NCI-H1417 (cell line): ENCODE data around the gene LRRFIP2.
A peak's percentile ranks its signal among the peaks of the same experiment; 100 is the strongest.
"Not testable (repeated sequence)": the region's sequence is repeated elsewhere in the genome, so short reads cannot be mapped to it uniquely, and the experiment has no call there.

ENCODE experiments used
- DNase-seq, 3 experiments: peaks; one replicate each; lab custom pipeline; 2025; lab: John Stamatoyannopoulos, UW

LRRFIP2 gene

DNA sequence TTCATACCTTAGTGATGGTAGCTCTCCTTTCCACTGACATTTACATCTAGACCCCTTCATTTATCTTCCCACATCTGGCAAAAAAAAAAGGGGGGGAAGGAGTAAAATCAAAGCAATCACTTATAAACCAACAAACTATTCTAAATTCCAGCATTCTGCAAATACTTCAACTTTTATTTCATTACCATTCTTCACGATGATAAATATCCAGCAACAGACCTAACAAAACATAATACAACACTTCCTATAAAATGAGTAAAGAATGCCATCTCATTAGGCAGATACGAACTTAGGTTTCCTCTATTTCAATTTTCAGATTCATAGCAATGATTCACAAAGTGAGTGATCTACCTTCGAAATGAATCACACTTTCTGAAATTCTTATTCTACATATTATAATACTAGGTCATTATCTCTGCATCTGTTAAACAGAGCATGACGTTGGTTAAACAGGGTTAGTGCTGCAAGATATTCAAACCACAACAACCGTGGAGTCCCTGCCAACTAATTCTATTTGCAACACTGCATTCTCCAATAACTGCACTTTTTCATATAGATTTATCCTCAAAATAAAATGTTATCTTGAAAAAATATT lies at the start of gene LRRFIP2:
Gene LRRFIP2 (minus strand): TSS at position 51 of the 595 bp plus-strand sequence. CDS start 25,599 bp downstream, outside the sequence.
- peak in 1 of 3 experiments; percentile 11 for DNase-seq

DNA sequence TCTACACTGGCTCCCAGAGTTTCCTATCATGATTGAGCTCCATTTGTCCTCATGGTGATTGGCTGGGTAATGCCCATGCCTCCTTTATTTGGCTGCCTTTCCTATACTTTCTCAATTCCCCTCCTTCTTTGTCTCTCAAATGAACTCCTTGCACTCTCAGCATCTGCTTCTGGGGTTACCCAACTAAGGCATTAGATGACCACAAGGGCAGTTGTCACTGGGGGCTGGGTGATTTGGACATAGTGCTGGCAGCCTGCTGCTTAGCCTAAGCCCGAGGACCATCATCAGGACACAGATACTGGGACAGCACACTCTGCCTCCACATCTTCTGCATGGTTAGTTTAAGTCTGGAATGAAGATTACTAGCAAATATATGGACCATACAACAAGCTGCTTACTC lies 49.2 kb upstream of the LRRFIP2 start:
- DNase-seq, result no peak

GRCh38 chr3:37223141-37223558 lies 48.8 kb upstream of the LRRFIP2 start:
- no peak for DNase-seq

- not testable (repeated sequence) for DNase-seq
Measured at GRCh38 chr3:37222542-37222941, 48.2 kb upstream of the LRRFIP2 start.

DNA sequence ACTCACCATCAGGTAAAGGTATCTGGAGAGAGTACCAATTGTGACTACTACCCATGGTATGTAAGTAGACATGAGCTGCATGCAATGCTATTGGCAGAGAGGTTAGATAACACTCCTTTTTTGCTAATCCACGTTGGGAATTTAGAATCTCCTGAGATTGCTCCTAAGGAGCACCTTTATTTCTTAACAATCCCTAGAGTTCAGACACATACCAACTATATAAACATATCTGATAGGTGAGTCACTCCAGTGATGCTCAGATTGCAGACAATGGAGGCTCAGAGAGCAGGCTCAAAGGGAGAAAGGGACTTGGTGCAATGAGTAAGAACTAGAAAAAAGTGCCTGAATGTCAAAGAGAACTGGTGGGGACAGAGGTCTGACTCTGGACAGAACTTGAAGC lies 47.0 kb upstream of the LRRFIP2 start:
- no peak for DNase-seq

GRCh38 chr3:37219266-37219665 lies 44.9 kb upstream of the LRRFIP2 start:
- DNase-seq, result peak in 1 of 3 experiments; percentile 75

- no peak for DNase-seq
Measured at GRCh38 chr3:37218206-37218605, 43.8 kb upstream of the LRRFIP2 start.

DNA sequence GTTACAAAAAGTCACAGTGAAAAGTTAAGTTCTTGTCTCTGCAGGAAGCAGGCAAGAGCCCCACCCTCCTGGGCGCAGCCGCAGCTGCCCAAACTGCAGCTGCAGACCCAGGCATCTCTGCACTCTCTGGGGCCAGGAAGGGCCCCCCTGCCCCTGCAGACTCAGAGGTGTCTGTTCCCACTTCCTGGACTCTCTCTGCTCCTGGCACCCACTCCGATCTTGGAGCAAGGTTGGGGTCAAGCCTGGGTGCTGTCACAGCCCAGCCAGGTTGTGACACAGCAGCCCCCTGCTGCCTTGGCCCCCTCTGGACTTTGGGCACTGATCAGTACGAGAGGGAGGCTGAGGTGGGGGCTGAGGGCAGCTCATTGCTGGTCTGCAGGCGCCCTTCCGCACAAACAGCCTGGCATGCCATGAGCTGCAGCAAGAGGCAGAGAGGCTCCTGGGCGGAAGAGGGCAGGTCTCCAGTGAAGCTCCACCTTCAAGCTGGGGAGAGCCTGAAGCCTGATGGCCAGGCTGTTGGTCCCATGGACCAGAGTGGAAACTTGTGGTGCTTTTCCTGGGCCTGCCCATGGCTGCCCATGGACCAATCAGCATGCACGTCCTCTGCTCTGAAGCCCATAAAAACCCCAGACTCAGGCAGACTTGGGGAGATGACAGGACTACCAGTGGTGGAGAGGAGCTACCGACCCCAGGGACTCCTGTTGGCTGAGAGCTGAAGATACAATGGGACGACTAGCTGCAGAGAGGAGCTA lies 42.9 kb upstream of the LRRFIP2 start:
- no peak for DNase-seq

GRCh38 chr3:37216597-37217097 lies 42.3 kb upstream of the LRRFIP2 start:
- DNase-seq, result no peak

DNA sequence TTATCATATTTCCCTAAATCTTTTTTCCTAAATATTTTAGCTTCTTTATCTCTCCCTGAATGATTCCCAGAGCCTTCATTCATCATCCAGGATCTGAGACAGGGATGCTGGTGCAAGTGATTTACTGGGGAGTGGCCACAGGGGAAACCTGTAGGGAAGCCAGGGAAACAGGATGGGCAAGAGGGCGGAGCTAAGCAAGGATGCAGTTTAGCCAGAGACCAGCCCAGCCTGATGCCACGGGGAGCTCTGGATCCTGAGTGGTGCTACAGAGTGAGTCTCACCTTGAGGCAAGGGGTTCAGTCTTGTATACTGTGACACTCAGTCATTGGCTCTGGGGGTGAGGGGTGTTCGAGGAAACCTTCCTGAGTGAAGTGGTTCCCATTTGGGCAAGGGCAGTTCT lies 39.7 kb upstream of the LRRFIP2 start:
- DNase-seq, result no peak

GRCh38 chr3:37210230-37210629 lies 35.8 kb upstream of the LRRFIP2 start:
- no peak for DNase-seq

- DNase-seq, result not testable (repeated sequence)
Measured at GRCh38 chr3:37208576-37208975, 34.2 kb upstream of the LRRFIP2 start.

- DNase-seq, result not testable (repeated sequence)
Measured at GRCh38 chr3:37208008-37208407, 33.6 kb upstream of the LRRFIP2 start.

GRCh38 chr3:37206041-37206440 lies 31.7 kb upstream of the LRRFIP2 start:
- not testable (repeated sequence) for DNase-seq

- DNase-seq, result no peak
Measured at GRCh38 chr3:37204314-37204713, 29.9 kb upstream of the LRRFIP2 start.

- no peak for DNase-seq
Measured at GRCh38 chr3:37202035-37202434, 27.7 kb upstream of the LRRFIP2 start.

- no peak for DNase-seq
Measured at GRCh38 chr3:37200141-37200540, 25.8 kb upstream of the LRRFIP2 start.

GRCh38 chr3:37198996-37199395 lies 24.6 kb upstream of the LRRFIP2 start:
- DNase-seq, result no peak

GRCh38 chr3:37198547-37198946 lies 24.2 kb upstream of the LRRFIP2 start:
- DNase-seq, result no peak

DNA sequence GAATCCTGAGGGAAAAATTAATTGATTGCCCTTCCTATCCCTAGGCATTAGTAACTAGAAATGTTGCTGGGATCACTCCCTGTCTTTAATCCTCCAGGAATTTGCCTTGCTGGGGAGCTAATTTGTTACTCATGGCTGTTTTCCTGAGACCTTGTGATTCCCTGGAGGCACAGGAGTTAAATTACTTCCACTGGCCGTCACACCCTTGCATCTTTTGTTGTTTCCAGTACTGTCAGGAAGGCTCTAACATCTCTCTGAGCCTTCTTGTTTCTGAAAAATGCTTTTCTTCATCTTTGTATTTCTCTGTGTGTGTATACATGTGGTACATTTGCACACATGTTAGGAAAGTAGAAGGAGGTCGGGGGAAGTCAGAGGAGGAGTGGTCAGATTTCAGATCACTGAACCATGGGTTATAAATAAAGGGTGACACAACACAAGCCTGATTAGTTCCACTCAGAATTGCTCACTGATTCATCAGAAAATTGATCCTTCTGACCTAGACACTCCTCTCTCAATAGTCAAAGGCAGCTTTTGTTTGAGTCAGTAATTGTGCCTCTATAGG lies 23.5 kb upstream of the LRRFIP2 start:
- no peak for DNase-seq

DNA sequence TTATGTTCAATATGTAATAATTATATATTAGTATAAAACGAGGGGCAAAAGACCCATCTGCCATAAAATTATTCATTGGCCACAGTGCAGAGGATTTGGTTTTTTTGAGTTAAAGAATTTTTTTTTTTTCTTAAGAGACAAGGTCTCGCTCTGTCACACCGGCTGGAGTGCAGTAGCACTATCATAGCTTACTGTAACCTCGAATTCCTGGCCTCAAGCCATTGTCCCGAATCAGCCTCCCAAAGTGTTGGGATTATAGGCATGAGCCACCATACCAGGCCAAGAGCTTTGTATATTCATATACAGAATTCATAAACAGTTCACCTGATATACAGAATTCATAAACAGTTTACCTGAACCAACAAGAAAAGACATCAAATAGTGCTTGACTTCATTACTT lies 20.2 kb upstream of the LRRFIP2 start:
- DNase-seq, result no peak

DNA sequence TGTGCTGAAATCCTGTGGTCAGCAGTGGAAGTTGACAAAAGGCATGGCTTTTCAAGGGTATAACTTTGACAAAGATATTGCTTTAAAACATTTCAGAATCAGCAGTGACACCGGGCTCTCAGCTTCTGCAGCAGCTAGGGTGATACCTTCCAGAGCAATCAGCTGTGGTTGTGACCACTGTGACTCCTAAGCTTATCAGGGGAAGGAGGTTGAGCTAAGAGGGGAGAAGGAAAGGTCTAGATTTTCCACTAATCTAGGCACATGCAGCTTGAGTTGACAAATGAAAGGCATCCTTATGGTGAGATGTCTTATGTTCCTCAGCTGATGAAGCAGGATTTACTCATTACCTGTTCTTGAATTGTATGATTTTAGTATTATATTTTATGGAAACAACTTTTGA lies 16.3 kb upstream of the LRRFIP2 start:
- DNase-seq, result no peak

DNA sequence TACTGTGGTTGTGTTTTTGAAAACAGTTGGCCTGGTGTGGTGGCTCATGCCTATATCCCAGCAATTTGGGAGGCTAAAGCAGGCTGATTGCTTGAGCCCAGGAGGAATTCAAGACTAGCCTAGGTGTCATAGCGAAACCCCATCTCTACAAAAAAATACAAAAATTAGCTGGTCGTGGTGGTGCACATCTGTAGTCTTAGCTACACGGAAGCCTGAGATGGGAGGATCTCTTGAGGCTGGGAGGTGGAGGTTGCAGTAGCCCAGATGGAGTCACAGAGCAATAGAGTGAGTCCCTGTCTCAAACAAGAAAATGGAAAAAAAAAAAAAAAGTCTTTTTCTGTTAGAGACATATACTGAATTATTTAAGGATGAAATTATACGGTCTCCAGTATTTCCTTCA lies 14.7 kb upstream of the LRRFIP2 start:
- DNase-seq, result no peak
